ENCODE results near the gene AGTRAP.

GRCh38 chr1:11793819-11794218 lies 57.9 kb downstream of the AGTRAP start:
- TF ChIP-seq POLR2AphosphoS5 (IDR thresholded peaks at IDR 0.05; ENCODE audit: insufficient read depth, low read depth, low read length) (no peak), MAX (IDR thresholded peaks at IDR 0.05; ENCODE audit: insufficient read depth, insufficient read length) (no peak), EZH2 (IDR thresholded peaks at IDR 0.05; ENCODE audit: borderline replicate concordance, low read depth, low read length, severe bottlenecking) (no peak), JUN (IDR thresholded peaks at IDR 0.05; ENCODE audit: borderline replicate concordance, insufficient read depth, insufficient read length, low read depth) (no peak), MYC (IDR thresholded peaks at IDR 0.05; ENCODE audit: low read depth, low read length) (no peak), POLR2A (IDR thresholded peaks at IDR 0.05; ENCODE audit: low read depth, low read length) (no peak), FOS (IDR thresholded peaks at IDR 0.05; ENCODE audit: borderline replicate concordance, insufficient read depth, low read length) (no peak), GATA2 (IDR thresholded peaks at IDR 0.05; ENCODE audit: insufficient read depth, insufficient read length, low read depth, low read length) (no peak)
- TF ChIP-seq, protein P1, sequence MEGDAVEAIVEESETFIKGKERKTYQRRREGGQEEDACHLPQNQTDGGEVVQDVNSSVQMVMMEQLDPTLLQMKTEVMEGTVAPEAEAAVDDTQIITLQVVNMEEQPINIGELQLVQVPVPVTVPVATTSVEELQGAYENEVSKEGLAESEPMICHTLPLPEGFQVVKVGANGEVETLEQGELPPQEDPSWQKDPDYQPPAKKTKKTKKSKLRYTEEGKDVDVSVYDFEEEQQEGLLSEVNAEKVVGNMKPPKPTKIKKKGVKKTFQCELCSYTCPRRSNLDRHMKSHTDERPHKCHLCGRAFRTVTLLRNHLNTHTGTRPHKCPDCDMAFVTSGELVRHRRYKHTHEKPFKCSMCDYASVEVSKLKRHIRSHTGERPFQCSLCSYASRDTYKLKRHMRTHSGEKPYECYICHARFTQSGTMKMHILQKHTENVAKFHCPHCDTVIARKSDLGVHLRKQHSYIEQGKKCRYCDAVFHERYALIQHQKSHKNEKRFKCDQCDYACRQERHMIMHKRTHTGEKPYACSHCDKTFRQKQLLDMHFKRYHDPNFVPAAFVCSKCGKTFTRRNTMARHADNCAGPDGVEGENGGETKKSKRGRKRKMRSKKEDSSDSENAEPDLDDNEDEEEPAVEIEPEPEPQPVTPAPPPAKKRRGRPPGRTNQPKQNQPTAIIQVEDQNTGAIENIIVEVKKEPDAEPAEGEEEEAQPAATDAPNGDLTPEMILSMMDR (IDR thresholded peaks at IDR 0.05; ENCODE audit: extremely low read depth in 1 of 2, insufficient read depth in 1 of 2, low read depth in 1 of 2, low read length in 2 of 2) = no peak
